MM.1S (cell line): ENCODE results near the gene RRP12.

Experiments
- EZH2 ChIP-seq: fragments of 300-600 bp; sonication (generic); optimal IDR thresholded peaks from 2 replicates; pipeline ENCODE3; 2017; ENCODE audit warnings: low read depth, mild to moderate bottlenecking, antibody characterized with exemption, low read length, mixed read lengths
- TF ChIP-seq, protein P1 (sequence below): fragments of 300-600 bp; sonication (generic); IDR thresholded peaks from 2 replicates; pipeline ENCODE4 v1.5.1; 2016; ENCODE audit warnings: antibody characterized with exemption, low read length, mixed read lengths

DNA sequence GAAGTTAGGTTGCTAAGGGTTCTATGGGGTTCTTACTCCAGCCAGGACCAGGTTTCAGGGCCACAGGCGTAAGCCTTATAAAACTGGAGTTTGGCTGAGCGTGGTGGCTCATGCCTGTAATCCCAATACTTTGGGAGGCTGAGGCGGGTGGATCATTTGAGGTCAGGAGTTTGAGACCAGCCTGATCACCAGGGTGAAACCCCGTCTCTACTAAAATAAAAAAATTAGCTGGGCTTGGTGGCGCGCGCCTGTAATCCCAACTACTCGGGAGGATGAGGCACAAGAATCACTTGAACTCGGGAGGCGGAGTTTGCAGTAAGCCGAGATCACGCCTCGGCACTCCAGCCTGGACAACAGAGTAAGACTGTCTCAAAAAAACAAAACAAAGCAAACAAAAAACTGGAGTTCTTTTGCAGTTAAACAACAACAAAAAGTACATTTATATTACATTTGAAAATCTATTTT lies 347 bp upstream of the RRP12 start:
- no peak for TF ChIP-seq EZH2
- TF ChIP-seq, protein P1, sequence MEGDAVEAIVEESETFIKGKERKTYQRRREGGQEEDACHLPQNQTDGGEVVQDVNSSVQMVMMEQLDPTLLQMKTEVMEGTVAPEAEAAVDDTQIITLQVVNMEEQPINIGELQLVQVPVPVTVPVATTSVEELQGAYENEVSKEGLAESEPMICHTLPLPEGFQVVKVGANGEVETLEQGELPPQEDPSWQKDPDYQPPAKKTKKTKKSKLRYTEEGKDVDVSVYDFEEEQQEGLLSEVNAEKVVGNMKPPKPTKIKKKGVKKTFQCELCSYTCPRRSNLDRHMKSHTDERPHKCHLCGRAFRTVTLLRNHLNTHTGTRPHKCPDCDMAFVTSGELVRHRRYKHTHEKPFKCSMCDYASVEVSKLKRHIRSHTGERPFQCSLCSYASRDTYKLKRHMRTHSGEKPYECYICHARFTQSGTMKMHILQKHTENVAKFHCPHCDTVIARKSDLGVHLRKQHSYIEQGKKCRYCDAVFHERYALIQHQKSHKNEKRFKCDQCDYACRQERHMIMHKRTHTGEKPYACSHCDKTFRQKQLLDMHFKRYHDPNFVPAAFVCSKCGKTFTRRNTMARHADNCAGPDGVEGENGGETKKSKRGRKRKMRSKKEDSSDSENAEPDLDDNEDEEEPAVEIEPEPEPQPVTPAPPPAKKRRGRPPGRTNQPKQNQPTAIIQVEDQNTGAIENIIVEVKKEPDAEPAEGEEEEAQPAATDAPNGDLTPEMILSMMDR: no peak
